Testis (tissue), 3 donors: Measurements from ENCODE around the gene UBE2J1. TPM values are rescaled to one million over a fixed set of nuclear protein-coding genes. Genes with fewer than 3 reads are reported as not detected.

Experiments
- DNase-seq: peaks from one replicate; pipeline ENCODE4 v3.0.0-alpha.2; 2019
- H3K27ac ChIP-seq, 2 donors: fragments of 200-600 bp; sonication (generic); one replicate each; pipeline ENCODE4 v1.5.1; 2019
- H3K27me3 ChIP-seq: fragments of 200-600 bp; sonication (generic); one replicate; pipeline ENCODE4 v1.5.1; 2019
- H3K36me3 ChIP-seq: fragments of 200-600 bp; sonication (generic); one replicate; pipeline ENCODE4 v1.5.1; 2017; ENCODE audit warnings: low read depth; ENCODE audit errors: missing control alignments
- H3K4me1 ChIP-seq: fragments of 200-600 bp; sonication (generic); one replicate; pipeline ENCODE4 v1.5.1; 2019
- H3K4me3 ChIP-seq, 2 donors: fragments of 200-600 bp; sonication (generic); one replicate each; pipeline ENCODE4 v1.5.1; 2017 to 2019
- H3K9me3 ChIP-seq: fragments of 200-600 bp; sonication (generic); one replicate; pipeline ENCODE4 v1.5.1; 2017
- CTCF ChIP-seq, 3 experiments: fragments of 450-650 bp in 2 of 3; fragments of 200-600 bp in 1 of 3; sonication (generic) in 1 of 3; IDR thresholded peaks; one replicate each; pipeline ENCODE4 v1.5.1; 2016 to 2019; ENCODE audit warnings: antibody characterized with exemption in 3 of 3, mild to moderate bottlenecking in 2 of 3, moderate library complexity in 1 of 3
- POLR2A ChIP-seq: fragments of 450-650 bp; IDR thresholded peaks from one replicate; pipeline ENCODE4 v1.6.1; 2017; ENCODE audit warnings: antibody characterized with exemption, mild to moderate bottlenecking, moderate library complexity
- WGBS, 2 donors: methylation state at CpG; one replicate each; pipeline ENCODE4 v1.1.5; 2018; 5-methylcytosine and 5-hydroxymethylcytosine counted together
- intact Hi-C: fragments of 100-400 bp; cut with DNase I; formaldehyde crosslinking; loops from one replicate; pipeline ENCODE4 v1.15.1; 2023; ENCODE audit warnings: low total_unique reads
- polyA plus RNA-seq: library from polyadenylated mRNA; stranded (reverse); fragments of 350-450 nt; fragmentation: Illumina TruSeq; extraction: RNeasy Lipid Tissue Mini Kit (QIAGEN cat#74804); gene quantifications from one replicate; pipeline ENCODE4 v1.2.3, GENCODE V29; 2014; ENCODE audit warnings: low read depth, low replicate concordance; ENCODE audit not compliant: insufficient read depth
- total RNA-seq, 2 donors: library from RNA; depleted of rRNA; stranded (reverse); fragments of >200 nt; gene quantifications; one replicate each; pipeline ENCODE4 v1.2.3, GENCODE V29; 2016

The UBE2J1 gene
- total and polyA plus RNA-seq, 3 donors from 2014 or later = 28.7 to 47.3 (median 38.4) TPM

- Histone ChIP-seq H3K36me3 (no peaks in the 10 kb centered on the region), H3K4me3 (no peak overlapping the region)
- 97 to 100% methylated on average over 1 of the region's 1 CpG for WGBS, 2 donors
Measured at GRCh38 chr6:89330910-89331309, 21.6 kb downstream of the UBE2J1 start.

GRCh38 chr6:89328976-89329375, 23.5 kb downstream of the UBE2J1 start:
- Histone ChIP-seq H3K27ac (no peak overlapping the region), H3K36me3 (no peaks in the 10 kb centered on the region), H3K9me3 (no peaks in the 10 kb centered on the region), H3K4me1 (no peaks in the 10 kb centered on the region), H3K27me3 (no peaks in the 10 kb centered on the region), H3K4me3 (no peak overlapping the region)
- intact Hi-C loops = no loop called here
- DNase-seq = no peak
- WGBS, 2 donors = 84 to 97% methylated on average over 1 of the region's 1 CpG
- TF ChIP-seq POLR2A (no peak), CTCF (IDR thresholded peaks at IDR 0.05) (no peak)

More at GRCh38 chr6:89330910-89331309, 21.6 kb downstream of the UBE2J1 start:
- H3K9me3 ChIP-seq = no peaks in the 10 kb centered on the region
- TF ChIP-seq POLR2A (no peak), CTCF (IDR thresholded peaks at IDR 0.05) (no peak)
- no peaks in the 10 kb centered on the region for H3K4me1 ChIP-seq
- no peak overlapping the region for H3K27ac ChIP-seq
- intact Hi-C loops = no loop called here
- DNase-seq = no peak
- no peaks in the 10 kb centered on the region for H3K27me3 ChIP-seq

- Histone ChIP-seq H3K27me3 (no peaks in the 10 kb centered on the region), H3K4me3 (no peak overlapping the region), H3K9me3 (no peaks in the 10 kb centered on the region), H3K36me3 (no peaks in the 10 kb centered on the region), H3K4me1 (no peaks in the 10 kb centered on the region), H3K27ac (no peak overlapping the region)
- intact Hi-C loops = no loop called here
- WGBS, 2 donors = 92 to 95% methylated on average over 3 of the region's 3 CpGs
- no peak for DNase-seq
- TF ChIP-seq POLR2A = no peak
- TF ChIP-seq CTCF (IDR thresholded peaks at IDR 0.05) = no peak
Measured at GRCh38 chr6:89324304-89324703, 28.2 kb downstream of the UBE2J1 start.

GRCh38 chr6:89323511-89323971, 29.0 kb downstream of the UBE2J1 start:
- 79 to 83% methylated on average over 3 of the region's 3 CpGs for WGBS, 2 donors
- Histone ChIP-seq H3K4me3 (no peak overlapping the region), H3K27me3 (no peaks in the 10 kb centered on the region), H3K9me3 (no peaks in the 10 kb centered on the region), H3K4me1 (no peaks in the 10 kb centered on the region), H3K36me3 (no peaks in the 10 kb centered on the region), H3K27ac (no peak overlapping the region)
- no peak for DNase-seq
- intact Hi-C loops = no loop called here
- no peak for TF ChIP-seq CTCF (IDR thresholded peaks at IDR 0.05)
- TF ChIP-seq POLR2A = no peak
